Parathyroid adenoma (tissue), 2 donors: ENCODE results near the gene DYSF.

Experiments used
- H2AFZ ChIP-seq: fragments of 300-600 bp; sonication (generic); one replicate; pipeline ENCODE4 v1.7.0; 2017; ENCODE audit warnings: antibody characterized with exemption, mild to moderate bottlenecking
- H3K27ac ChIP-seq: fragments of 300-600 bp; sonication (generic); one replicate; pipeline ENCODE4 v1.7.0; 2017
- H3K27me3 ChIP-seq: fragments of 300-600 bp; sonication (generic); one replicate; pipeline ENCODE4 v1.7.0; 2017; ENCODE audit warnings: low read length; ENCODE audit not compliant: control insufficient read depth, insufficient read depth
- H3K36me3 ChIP-seq: fragments of 300-600 bp; sonication (generic); one replicate; pipeline ENCODE4 v1.7.0; 2017; ENCODE audit warnings: low read length; ENCODE audit not compliant: control insufficient read depth, insufficient read depth
- H3K4me1 ChIP-seq: fragments of 300-600 bp; sonication (generic); one replicate; pipeline ENCODE4 v1.7.0; 2017; ENCODE audit warnings: control low read depth
- H3K4me2 ChIP-seq: fragments of 300-600 bp; sonication (generic); one replicate; pipeline ENCODE4 v1.7.0; 2017; ENCODE audit warnings: low read length
- H3K4me3 ChIP-seq: fragments of 300-600 bp; sonication (generic); one replicate; pipeline ENCODE4 v1.7.0; 2017; ENCODE audit warnings: low read depth, low read length
- H3K79me2 ChIP-seq: fragments of 300-600 bp; sonication (generic); one replicate; pipeline ENCODE4 v1.7.0; 2017; ENCODE audit warnings: control low read depth
- H3K9ac ChIP-seq: fragments of 300-600 bp; sonication (generic); one replicate; pipeline ENCODE4 v1.7.0; 2017; ENCODE audit warnings: mild to moderate bottlenecking
- H3K9me3 ChIP-seq: fragments of 300-600 bp; sonication (generic); one replicate; pipeline ENCODE4 v1.7.0; 2017; ENCODE audit warnings: low read length; ENCODE audit not compliant: control insufficient read depth
- CTCF ChIP-seq: fragments of 300-600 bp; sonication (generic); IDR thresholded peaks from one replicate; pipeline ENCODE4 v1.7.0; 2017; ENCODE audit warnings: antibody characterized with exemption, mild to moderate bottlenecking
- donor health status: primary hyperparathyroidism.

DYSF gene

GRCh38 chr2:71678874-71679273 is 225.5 kb downstream of the DYSF start:
- no peak overlapping the region for H2AFZ ChIP-seq
- no peak for TF ChIP-seq CTCF
- H3K36me3 ChIP-seq: no peaks in the 10 kb centered on the region
- H3K27me3 ChIP-seq: no peaks in the 10 kb centered on the region
- H3K79me2 ChIP-seq: no peaks in the 10 kb centered on the region
- no peak overlapping the region for H3K9ac ChIP-seq
- H3K27ac ChIP-seq: no peak overlapping the region
- H3K9me3 ChIP-seq: no peaks in the 10 kb centered on the region
- H3K4me3 ChIP-seq: no peak overlapping the region
- no peak overlapping the region for H3K4me2 ChIP-seq
- no peaks in the 10 kb centered on the region for H3K4me1 ChIP-seq

DNA sequence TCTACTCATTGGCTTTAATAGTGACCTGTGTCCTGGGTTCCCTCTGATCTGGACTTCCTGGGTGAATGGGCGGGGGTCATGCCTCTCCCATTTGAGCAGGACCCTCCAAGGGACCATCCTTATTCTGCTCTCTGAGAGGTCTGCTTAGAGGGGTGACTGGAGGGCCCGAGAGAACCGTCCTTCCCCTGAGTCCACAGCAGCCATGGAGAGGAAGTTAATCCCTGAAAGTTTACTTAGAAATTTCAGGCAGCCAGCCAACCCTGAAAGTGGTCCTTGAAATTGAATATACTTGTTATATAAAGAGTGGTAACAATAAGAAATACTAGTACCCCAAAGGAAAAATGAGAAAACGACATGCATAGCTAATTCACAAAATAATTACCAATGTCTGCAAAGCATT is 226.1 kb downstream of the DYSF start:
- H3K27me3 ChIP-seq: no peaks in the 10 kb centered on the region
- no peaks in the 10 kb centered on the region for H3K4me1 ChIP-seq
- H3K9me3 ChIP-seq: no peaks in the 10 kb centered on the region
- no peak overlapping the region for H3K4me3 ChIP-seq
- H2AFZ ChIP-seq: no peak overlapping the region
- TF ChIP-seq CTCF: no peak
- no peaks in the 10 kb centered on the region for H3K79me2 ChIP-seq
- H3K9ac ChIP-seq: no peak overlapping the region
- H3K4me2 ChIP-seq: no peak overlapping the region
- H3K36me3 ChIP-seq: no peaks in the 10 kb centered on the region
- H3K27ac ChIP-seq: no peak overlapping the region

DNA sequence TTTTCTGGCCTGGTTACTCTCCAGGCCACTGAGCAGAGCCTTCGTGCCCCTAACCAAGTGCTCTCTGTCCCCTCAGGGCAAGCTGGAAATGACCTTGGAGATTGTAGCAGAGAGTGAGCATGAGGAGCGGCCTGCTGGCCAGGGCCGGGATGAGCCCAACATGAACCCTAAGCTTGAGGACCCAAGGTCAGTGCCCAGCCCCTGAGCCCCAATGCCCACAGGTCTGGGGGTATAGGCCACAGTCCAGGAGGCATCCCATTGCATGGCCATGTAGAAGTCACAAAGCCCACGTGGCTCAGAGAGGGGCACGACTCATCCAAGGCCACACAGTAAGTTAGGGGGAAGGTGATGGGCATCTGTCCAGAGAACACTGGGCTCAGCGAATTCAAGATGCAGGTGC is 227.6 kb downstream of the DYSF start:
- H3K79me2 ChIP-seq: no peaks in the 10 kb centered on the region
- no peak overlapping the region for H3K4me3 ChIP-seq

DNA sequence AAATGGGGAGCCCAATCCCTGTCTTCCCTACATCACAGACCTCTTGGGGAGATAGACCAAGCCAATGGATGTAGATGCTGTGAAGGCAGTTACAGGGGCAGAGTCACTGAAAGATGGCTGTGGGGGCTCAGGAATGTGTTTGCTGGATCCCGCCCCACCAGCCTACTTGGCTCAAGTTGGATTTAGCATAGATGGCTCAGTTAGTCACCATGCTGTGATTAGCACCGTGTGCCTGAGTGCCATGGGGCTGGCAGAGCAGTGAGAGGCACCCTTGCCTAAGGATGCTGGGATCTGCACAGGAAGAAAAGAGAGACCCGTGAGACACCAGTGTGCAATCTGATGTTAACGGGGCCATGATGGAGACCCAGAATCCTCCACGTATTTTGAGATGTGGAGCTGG is 228.3 kb downstream of the DYSF start:
- Histone ChIP-seq H3K9me3 (no peaks in the 10 kb centered on the region), H2AFZ (no peak overlapping the region), H3K79me2 (no peaks in the 10 kb centered on the region), H3K27ac (no peak overlapping the region), H3K36me3 (no peaks in the 10 kb centered on the region), H3K4me3 (no peak overlapping the region), H3K9ac (no peak overlapping the region), H3K4me2 (no peak overlapping the region), H3K4me1 (no peaks in the 10 kb centered on the region), H3K27me3 (no peaks in the 10 kb centered on the region)
- no peak for TF ChIP-seq CTCF

More for the DNA sequence above, 227.6 kb downstream of the DYSF start:
- H3K9ac ChIP-seq: no peak overlapping the region
- no peaks in the 10 kb centered on the region for H3K36me3 ChIP-seq
- H3K27ac ChIP-seq: no peak overlapping the region
- H3K27me3 ChIP-seq: no peaks in the 10 kb centered on the region
- no peak overlapping the region for H3K4me2 ChIP-seq
- no peak for TF ChIP-seq CTCF
- H3K9me3 ChIP-seq: no peaks in the 10 kb centered on the region
- no peaks in the 10 kb centered on the region for H3K4me1 ChIP-seq
- no peak overlapping the region for H2AFZ ChIP-seq

GRCh38 chr2:71682341-71682740 is 229.0 kb downstream of the DYSF start:
- H3K79me2 ChIP-seq: no peaks in the 10 kb centered on the region
- no peak overlapping the region for H3K4me2 ChIP-seq
- no peak overlapping the region for H3K4me3 ChIP-seq
- H3K27me3 ChIP-seq: no peaks in the 10 kb centered on the region
- no peaks in the 10 kb centered on the region for H3K9me3 ChIP-seq
- no peak for TF ChIP-seq CTCF
- no peak overlapping the region for H2AFZ ChIP-seq
- no peak overlapping the region for H3K27ac ChIP-seq
- H3K4me1 ChIP-seq: no peaks in the 10 kb centered on the region
- no peak overlapping the region for H3K9ac ChIP-seq
- no peaks in the 10 kb centered on the region for H3K36me3 ChIP-seq
